ENCODE data around the gene PCP4.

PCP4 gene

GRCh38 chr21:39851002-39851618 lies 16.1 kb upstream of the PCP4 start:
- ATAC-seq (no peak), DNase-seq (no peak)
- no peak overlapping the region for H3K27ac Mint-ChIP-seq
- H3K27me3 Mint-ChIP-seq: peaks cover 2% of the 10 kb centered on the region
- H3K4me3 Mint-ChIP-seq: no peak overlapping the region
- peaks cover 16% of the 10 kb centered on the region for H3K9me3 Mint-ChIP-seq
- no peaks in the 10 kb centered on the region for H3K4me1 Mint-ChIP-seq
- H3K36me3 Mint-ChIP-seq (ENCODE audit: low read depth): no peaks in the 10 kb centered on the region

- ATAC-seq (no peak), DNase-seq (no peak)
- Mint-ChIP-seq H3K4me3 (no peak overlapping the region), H3K27me3 (no peaks in the 10 kb centered on the region), H3K9me3 (peaks cover 16% of the 10 kb centered on the region), H3K36me3 (ENCODE audit: low read depth) (no peaks in the 10 kb centered on the region), H3K4me1 (no peaks in the 10 kb centered on the region), H3K27ac (no peak overlapping the region)
Measured at GRCh38 chr21:39852021-39852721, 15.1 kb upstream of the PCP4 start.

GRCh38 chr21:39852726-39853500 lies 14.3 kb upstream of the PCP4 start:
- Mint-ChIP-seq H3K36me3 (ENCODE audit: low read depth) (no peaks in the 10 kb centered on the region), H3K27ac (no peak overlapping the region), H3K4me3 (no peak overlapping the region), H3K27me3 (no peaks in the 10 kb centered on the region), H3K4me1 (no peaks in the 10 kb centered on the region), H3K9me3 (peaks cover 16% of the 10 kb centered on the region)
- DNase-seq (no peak), ATAC-seq (no peak)

- Mint-ChIP-seq H3K4me3 (no peak overlapping the region), H3K36me3 (ENCODE audit: low read depth) (no peaks in the 10 kb centered on the region), H3K27me3 (no peaks in the 10 kb centered on the region), H3K4me1 (no peaks in the 10 kb centered on the region), H3K27ac (no peak overlapping the region), H3K9me3 (peaks cover 16% of the 10 kb centered on the region)
- ATAC-seq: no peak
- no peak for DNase-seq
Measured at GRCh38 chr21:39854572-39854971, 12.7 kb upstream of the PCP4 start.

- H3K27me3 Mint-ChIP-seq: no peaks in the 10 kb centered on the region
- ATAC-seq (no peak), DNase-seq (no peak)
- peaks cover 16% of the 10 kb centered on the region for H3K9me3 Mint-ChIP-seq
- H3K27ac Mint-ChIP-seq: no peak overlapping the region
- H3K36me3 Mint-ChIP-seq (ENCODE audit: low read depth): no peaks in the 10 kb centered on the region
- no peak overlapping the region for H3K4me3 Mint-ChIP-seq
- H3K4me1 Mint-ChIP-seq: no peaks in the 10 kb centered on the region
Measured at GRCh38 chr21:39855595-39855994, 11.6 kb upstream of the PCP4 start.

GRCh38 chr21:39860600-39860999 lies 6.6 kb upstream of the PCP4 start:
- Mint-ChIP-seq H3K27ac (no peak overlapping the region), H3K4me1 (no peaks in the 10 kb centered on the region), H3K9me3 (peaks cover 2% of the 10 kb centered on the region), H3K4me3 (no peak overlapping the region), H3K36me3 (ENCODE audit: low read depth) (no peaks in the 10 kb centered on the region), H3K27me3 (no peaks in the 10 kb centered on the region)
- DNase-seq (no peak), ATAC-seq (no peak)

- ATAC-seq (no peak), DNase-seq (no peak)
- H3K27me3 Mint-ChIP-seq: peaks cover 6% of the 10 kb centered on the region
- no peaks in the 10 kb centered on the region for H3K36me3 Mint-ChIP-seq (ENCODE audit: low read depth)
- H3K9me3 Mint-ChIP-seq: no peaks in the 10 kb centered on the region
- no peak overlapping the region for H3K27ac Mint-ChIP-seq
- H3K4me3 Mint-ChIP-seq: no peak overlapping the region
- H3K4me1 Mint-ChIP-seq: no peaks in the 10 kb centered on the region
Measured at GRCh38 chr21:39863111-39863510, 4.1 kb upstream of the PCP4 start.

- Mint-ChIP-seq H3K9me3 (no peaks in the 10 kb centered on the region), H3K27ac (no peak overlapping the region), H3K4me3 (no peak overlapping the region), H3K27me3 (peaks cover 6% of the 10 kb centered on the region), H3K4me1 (no peaks in the 10 kb centered on the region), H3K36me3 (ENCODE audit: low read depth) (no peaks in the 10 kb centered on the region)
- ATAC-seq (no peak), DNase-seq (no peak)
Measured at GRCh38 chr21:39866093-39866492, 1.1 kb upstream of the PCP4 start.

- H3K4me3 Mint-ChIP-seq: no peak overlapping the region
- no peak overlapping the region for H3K27ac Mint-ChIP-seq
- peaks cover 6% of the 10 kb centered on the region for H3K27me3 Mint-ChIP-seq
- H3K36me3 Mint-ChIP-seq (ENCODE audit: low read depth): no peaks in the 10 kb centered on the region
- H3K9me3 Mint-ChIP-seq: no peaks in the 10 kb centered on the region
- DNase-seq (no peak), ATAC-seq (no peak)
- no peaks in the 10 kb centered on the region for H3K4me1 Mint-ChIP-seq
Measured at GRCh38 chr21:39869141-39869818, 2.0 kb downstream of the PCP4 start.

GRCh38 chr21:39873687-39874086 lies 6.4 kb downstream of the PCP4 start:
- DNase-seq: no peak
- ATAC-seq: no peak
- H3K27me3 Mint-ChIP-seq: no peaks in the 10 kb centered on the region
- no peak overlapping the region for H3K4me3 Mint-ChIP-seq
- H3K27ac Mint-ChIP-seq: no peak overlapping the region
- no peaks in the 10 kb centered on the region for H3K36me3 Mint-ChIP-seq (ENCODE audit: low read depth)
- peaks cover 4% of the 10 kb centered on the region for H3K9me3 Mint-ChIP-seq
- H3K4me1 Mint-ChIP-seq: no peaks in the 10 kb centered on the region

- Mint-ChIP-seq H3K27me3 (no peaks in the 10 kb centered on the region), H3K36me3 (ENCODE audit: low read depth) (no peaks in the 10 kb centered on the region), H3K4me3 (no peak overlapping the region), H3K27ac (no peak overlapping the region), H3K9me3 (peaks cover 4% of the 10 kb centered on the region), H3K4me1 (no peaks in the 10 kb centered on the region)
- ATAC-seq (no peak), DNase-seq (no peak)
Measured at GRCh38 chr21:39874206-39874605, 7.0 kb downstream of the PCP4 start.

- no peak for ATAC-seq
- no peak overlapping the region for H3K4me3 Mint-ChIP-seq
- no peak for DNase-seq
- H3K27me3 Mint-ChIP-seq: no peaks in the 10 kb centered on the region
- no peaks in the 10 kb centered on the region for H3K36me3 Mint-ChIP-seq (ENCODE audit: low read depth)
- peaks cover 4% of the 10 kb centered on the region for H3K9me3 Mint-ChIP-seq
- H3K27ac Mint-ChIP-seq: no peak overlapping the region
- no peaks in the 10 kb centered on the region for H3K4me1 Mint-ChIP-seq
Measured at GRCh38 chr21:39874759-39875158, 7.5 kb downstream of the PCP4 start.

GRCh38 chr21:39881661-39882060 lies 14.4 kb downstream of the PCP4 start:
- Mint-ChIP-seq H3K4me3 (no peak overlapping the region), H3K9me3 (no peaks in the 10 kb centered on the region), H3K27ac (no peak overlapping the region), H3K27me3 (no peaks in the 10 kb centered on the region), H3K4me1 (no peaks in the 10 kb centered on the region), H3K36me3 (ENCODE audit: low read depth) (no peaks in the 10 kb centered on the region)
- ATAC-seq (no peak), DNase-seq (no peak)

GRCh38 chr21:39882151-39882838 lies 15.1 kb downstream of the PCP4 start:
- H3K9me3 Mint-ChIP-seq: no peaks in the 10 kb centered on the region
- ATAC-seq (no peak), DNase-seq (no peak)
- no peaks in the 10 kb centered on the region for H3K27me3 Mint-ChIP-seq
- no peaks in the 10 kb centered on the region for H3K36me3 Mint-ChIP-seq (ENCODE audit: low read depth)
- H3K4me3 Mint-ChIP-seq: no peak overlapping the region
- no peaks in the 10 kb centered on the region for H3K4me1 Mint-ChIP-seq
- H3K27ac Mint-ChIP-seq: no peak overlapping the region

Measured in activated naive CD8-positive, alpha-beta T cell treated with anti-CD3 and anti-CD28 coated beads, Interleukin-2, amount 50 U/mL, for 24 hours (primary cell).